GM12872 (cell line): ENCODE results near the gene CSRP3.

ENCODE experiments used
- TF ChIP-seq, protein P1 (sequence below): IDR thresholded peaks from 3 replicates; pipeline ENCODE4 v1.5.1; 2011; ENCODE audit warnings: low read depth, mild to moderate bottlenecking, low read length, moderate library complexity; ENCODE audit not compliant: insufficient read depth

The CSRP3 gene

DNA sequence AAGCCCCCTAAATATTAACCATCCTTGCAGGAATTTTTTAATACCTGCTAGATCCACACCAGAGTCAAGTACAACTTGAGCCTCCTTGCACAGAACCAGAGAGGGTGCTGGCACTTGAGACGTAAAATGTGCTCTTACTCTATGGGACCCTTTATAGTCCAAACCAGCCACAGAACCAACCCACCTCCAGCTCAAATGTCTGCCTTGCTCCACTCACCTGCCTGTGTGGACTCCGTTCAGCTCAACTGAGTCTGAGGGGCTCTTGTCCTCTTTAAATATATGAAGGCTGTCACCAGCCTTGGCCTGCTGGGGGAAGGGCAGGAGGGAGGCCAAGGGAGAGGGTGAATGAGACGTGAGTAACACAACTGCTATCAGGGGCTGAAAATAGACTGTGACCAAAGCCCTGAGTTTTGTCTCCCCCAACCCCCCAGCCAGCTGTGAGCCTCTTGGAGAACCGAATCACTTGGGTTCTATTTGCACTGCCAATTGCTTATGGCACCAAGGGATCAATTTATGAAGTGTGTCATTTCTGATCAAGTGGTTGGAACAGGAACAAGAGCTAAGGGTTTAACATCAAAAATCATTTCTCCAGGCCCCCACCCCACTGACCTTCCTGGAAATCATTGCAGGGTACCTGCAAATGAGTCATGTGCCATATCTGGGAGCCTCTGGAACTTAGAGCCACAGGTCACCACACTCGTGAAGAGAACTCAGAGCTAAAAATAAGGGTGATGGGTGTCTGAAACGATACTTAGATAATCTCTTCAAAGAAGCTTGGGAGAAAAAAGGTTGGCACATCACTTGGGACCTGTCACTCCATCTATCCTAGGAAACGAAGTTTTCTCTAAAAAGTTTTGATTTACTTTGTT lies at the start of gene CSRP3:
TSS of gene CSRP3 (minus strand) at position 247 of the 869 bp plus-strand sequence. CDS start 9,535 bp downstream, outside the sequence.
- TF ChIP-seq, protein P1, sequence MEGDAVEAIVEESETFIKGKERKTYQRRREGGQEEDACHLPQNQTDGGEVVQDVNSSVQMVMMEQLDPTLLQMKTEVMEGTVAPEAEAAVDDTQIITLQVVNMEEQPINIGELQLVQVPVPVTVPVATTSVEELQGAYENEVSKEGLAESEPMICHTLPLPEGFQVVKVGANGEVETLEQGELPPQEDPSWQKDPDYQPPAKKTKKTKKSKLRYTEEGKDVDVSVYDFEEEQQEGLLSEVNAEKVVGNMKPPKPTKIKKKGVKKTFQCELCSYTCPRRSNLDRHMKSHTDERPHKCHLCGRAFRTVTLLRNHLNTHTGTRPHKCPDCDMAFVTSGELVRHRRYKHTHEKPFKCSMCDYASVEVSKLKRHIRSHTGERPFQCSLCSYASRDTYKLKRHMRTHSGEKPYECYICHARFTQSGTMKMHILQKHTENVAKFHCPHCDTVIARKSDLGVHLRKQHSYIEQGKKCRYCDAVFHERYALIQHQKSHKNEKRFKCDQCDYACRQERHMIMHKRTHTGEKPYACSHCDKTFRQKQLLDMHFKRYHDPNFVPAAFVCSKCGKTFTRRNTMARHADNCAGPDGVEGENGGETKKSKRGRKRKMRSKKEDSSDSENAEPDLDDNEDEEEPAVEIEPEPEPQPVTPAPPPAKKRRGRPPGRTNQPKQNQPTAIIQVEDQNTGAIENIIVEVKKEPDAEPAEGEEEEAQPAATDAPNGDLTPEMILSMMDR: no peak

DNA sequence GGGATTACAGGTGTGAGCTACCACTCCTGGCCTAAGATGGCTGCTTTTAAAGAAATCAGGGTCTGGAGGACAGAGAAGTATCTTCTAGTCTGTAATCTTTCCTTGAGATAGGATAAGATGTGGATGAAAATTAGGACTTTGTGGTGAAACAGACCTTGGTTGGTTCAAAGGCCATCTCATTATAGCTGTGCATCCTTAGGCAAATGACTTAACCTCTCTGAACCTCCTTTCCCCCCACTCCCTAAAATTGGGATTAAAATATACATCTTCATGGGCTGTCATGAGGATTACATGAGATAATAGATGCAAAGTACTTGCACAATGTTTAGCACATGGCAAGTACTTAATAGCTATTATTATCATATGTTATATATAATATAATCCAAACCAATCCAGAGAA lies 49.8 kb upstream of the CSRP3 start:
- TF ChIP-seq, protein P1: no peak

DNA sequence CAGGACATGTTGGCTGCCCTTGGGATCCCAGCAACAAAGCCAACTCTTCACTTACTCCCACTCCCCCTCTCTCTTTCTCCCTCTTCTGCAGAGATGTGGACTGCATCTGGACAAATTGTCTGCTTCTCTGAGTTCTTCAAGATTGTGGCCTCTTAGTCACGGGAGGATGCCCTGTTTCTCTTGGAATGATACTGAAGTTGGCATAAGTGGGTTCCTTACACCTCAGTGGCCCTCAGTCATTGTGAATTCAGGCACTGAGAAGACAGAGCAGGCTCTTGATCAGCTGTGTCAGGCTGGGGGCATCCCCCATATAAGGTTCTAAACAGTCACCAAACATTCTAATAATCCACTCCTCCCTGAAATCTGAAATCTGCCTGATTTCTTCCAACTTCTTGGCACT lies 45.0 kb upstream of the CSRP3 start:
- TF ChIP-seq, protein P1: no peak

DNA sequence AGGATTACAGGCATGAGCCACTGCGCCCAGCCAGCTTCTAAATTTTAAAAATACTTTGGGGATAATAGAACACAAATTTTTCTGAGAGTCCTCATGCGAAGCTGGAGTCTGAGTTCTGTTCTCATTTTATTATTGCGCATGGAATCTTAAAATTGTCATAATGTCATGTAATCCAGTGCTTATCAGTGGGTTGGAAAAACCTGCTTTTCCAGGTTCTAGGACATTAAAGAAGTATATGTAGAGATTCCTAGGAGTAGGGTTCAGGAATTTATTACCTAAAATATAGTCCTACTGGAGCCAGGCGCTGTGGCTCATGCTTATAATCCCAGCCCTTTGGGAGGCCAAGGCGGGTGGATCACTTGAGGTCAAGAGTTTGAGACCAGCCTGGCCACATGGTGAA lies 43.6 kb upstream of the CSRP3 start:
- TF ChIP-seq, protein P1: no peak

DNA sequence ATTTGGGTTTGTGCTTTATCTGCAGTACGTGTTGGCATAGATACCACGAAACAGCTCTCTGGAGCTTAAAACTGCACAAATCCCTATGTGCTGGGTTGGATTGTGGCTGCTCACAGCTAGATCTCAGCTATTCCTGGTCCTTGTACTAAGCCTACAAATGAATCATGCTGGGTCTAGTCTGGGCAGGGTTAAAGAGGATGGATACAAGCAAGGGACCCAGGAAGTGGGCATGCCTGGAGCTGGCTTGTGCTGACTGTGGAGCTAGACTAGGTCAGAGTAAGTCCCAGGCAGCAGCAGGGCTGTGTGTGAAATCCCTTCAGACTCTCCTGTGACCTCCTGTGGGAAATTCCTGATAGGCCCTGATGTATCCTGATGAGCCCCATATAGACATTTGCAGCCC lies 42.8 kb upstream of the CSRP3 start:
- TF ChIP-seq, protein P1: no peak

DNA sequence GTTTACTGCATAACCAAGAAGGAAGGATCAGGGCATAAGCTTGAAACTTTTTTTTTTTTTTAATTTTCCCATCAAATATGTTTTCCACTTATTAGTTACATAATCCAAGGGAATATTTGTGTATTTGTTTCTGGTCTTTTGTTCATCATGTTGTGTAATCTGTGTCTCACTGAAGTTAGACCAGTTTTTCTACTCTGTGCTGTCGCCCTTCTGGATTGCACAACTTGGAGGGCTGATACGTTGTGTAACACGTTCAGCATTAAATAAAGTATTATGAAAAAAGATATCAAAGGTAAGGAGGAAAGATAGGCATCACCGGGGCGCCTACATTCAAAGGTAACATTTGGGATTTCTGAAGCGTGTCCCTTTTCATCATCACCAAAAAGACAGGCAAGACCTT lies 42.3 kb upstream of the CSRP3 start:
- TF ChIP-seq, protein P1: no peak

DNA sequence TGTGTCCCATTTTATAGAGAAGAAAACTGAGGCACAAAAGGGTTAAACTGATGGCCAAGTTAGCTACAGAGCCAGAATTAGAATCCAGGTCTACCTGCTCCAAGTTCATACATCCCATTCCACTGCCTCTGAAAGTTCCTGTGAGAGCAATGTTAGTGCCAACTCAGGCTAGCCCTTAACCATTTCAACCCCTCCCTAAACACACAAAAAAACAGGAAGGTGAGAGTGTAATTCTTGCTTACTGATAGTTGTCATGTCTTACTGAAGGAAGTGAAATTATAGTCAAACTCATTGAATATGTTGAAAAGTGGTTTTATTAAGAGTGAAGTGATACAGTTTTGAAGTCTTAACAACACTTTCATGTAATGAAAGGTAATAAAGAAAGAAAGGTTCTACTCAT lies 41.8 kb upstream of the CSRP3 start:
- TF ChIP-seq, protein P1: no peak
